Coronary artery (tissue), 2 donors: Measurements from ENCODE around the gene MEF2C.

ENCODE experiments used
- DNase-seq: peaks from one replicate; pipeline ENCODE4 v3.0.0-alpha.2; 2017; ENCODE audit warnings: low spot score
- H3K27ac ChIP-seq, 2 donors: fragments of 200-600 bp; sonication (generic); one replicate each; pipeline ENCODE4 v1.5.1; 2016 to 2019
- H3K4me3 ChIP-seq: fragments of 200-600 bp; sonication (generic); 2 replicates; pipeline ENCODE4 v1.5.1; 2016; ENCODE audit warnings: mild to moderate bottlenecking, moderate library complexity
- TF ChIP-seq, protein P1 (sequence below): fragments of 200-600 bp; sonication (generic); IDR thresholded peaks from one replicate; pipeline ENCODE4 v1.5.1; 2019; ENCODE audit warnings: antibody characterized with exemption

The MEF2C gene

GRCh38 chr5:88678770-88679381 lies 204.1 kb downstream of the MEF2C start:
- H3K4me3 ChIP-seq: peak overlapping the region; percentile 33
- no peak for DNase-seq
- TF ChIP-seq, protein P1, sequence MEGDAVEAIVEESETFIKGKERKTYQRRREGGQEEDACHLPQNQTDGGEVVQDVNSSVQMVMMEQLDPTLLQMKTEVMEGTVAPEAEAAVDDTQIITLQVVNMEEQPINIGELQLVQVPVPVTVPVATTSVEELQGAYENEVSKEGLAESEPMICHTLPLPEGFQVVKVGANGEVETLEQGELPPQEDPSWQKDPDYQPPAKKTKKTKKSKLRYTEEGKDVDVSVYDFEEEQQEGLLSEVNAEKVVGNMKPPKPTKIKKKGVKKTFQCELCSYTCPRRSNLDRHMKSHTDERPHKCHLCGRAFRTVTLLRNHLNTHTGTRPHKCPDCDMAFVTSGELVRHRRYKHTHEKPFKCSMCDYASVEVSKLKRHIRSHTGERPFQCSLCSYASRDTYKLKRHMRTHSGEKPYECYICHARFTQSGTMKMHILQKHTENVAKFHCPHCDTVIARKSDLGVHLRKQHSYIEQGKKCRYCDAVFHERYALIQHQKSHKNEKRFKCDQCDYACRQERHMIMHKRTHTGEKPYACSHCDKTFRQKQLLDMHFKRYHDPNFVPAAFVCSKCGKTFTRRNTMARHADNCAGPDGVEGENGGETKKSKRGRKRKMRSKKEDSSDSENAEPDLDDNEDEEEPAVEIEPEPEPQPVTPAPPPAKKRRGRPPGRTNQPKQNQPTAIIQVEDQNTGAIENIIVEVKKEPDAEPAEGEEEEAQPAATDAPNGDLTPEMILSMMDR: no peak
- no peak overlapping the region for H3K27ac ChIP-seq

- DNase-seq: no peak
- H3K4me3 ChIP-seq: peak overlapping the region; percentile 33
- TF ChIP-seq, protein P1: no peak
- no peak overlapping the region for H3K27ac ChIP-seq
Measured at GRCh38 chr5:88677943-88678769, 204.8 kb downstream of the MEF2C start.

GRCh38 chr5:88677376-88677895 lies 205.5 kb downstream of the MEF2C start:
- Histone ChIP-seq H3K4me3 (peak overlapping the region; percentile 33), H3K27ac (no peak overlapping the region)
- TF ChIP-seq, protein P1: no peak
- DNase-seq: no peak

DNA sequence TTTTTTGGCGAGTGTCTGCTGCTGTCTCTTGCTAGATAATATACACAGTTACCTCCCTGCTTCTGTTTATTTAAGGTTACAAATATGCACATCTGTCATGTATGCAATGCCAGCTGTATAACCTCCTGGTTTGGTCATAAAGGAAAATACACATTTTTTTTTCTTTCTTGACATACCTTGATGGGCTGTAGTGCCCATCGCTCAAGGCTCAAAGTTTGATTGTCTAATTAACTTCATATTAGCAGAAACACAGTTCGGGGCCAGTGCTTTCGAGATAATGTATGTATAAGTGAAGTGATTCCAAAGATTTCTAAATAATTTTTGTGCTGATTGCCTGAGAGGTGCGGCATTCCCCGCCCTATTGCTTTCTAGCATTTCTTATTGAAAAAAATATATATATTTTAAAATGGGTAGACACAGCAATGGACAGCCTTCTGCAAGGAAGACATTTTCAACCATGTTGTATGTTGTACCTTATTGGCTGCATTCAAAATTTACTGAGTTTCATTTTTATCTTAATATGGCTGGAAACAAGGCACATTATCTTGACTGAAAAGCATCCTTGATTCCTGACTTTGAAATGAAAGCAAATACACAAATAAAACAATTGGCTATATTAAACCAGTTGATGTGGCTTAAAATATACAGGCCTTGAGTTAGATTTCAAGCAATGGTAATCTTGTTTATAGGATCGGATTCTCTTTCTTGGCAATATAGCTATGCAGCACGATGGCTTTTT lies 206.2 kb downstream of the MEF2C start:
- no peak for DNase-seq
- no peak overlapping the region for H3K4me3 ChIP-seq

GRCh38 chr5:88675708-88676636 lies 207.0 kb downstream of the MEF2C start:
- no peak for DNase-seq
- Histone ChIP-seq H3K4me3 (peak overlapping the region; percentile 71), H3K27ac (no peak overlapping the region)
- TF ChIP-seq, protein P1: no peak

More for the DNA sequence above, 206.2 kb downstream of the MEF2C start:
- no peak overlapping the region for H3K27ac ChIP-seq
- TF ChIP-seq, protein P1: no peak

DNA sequence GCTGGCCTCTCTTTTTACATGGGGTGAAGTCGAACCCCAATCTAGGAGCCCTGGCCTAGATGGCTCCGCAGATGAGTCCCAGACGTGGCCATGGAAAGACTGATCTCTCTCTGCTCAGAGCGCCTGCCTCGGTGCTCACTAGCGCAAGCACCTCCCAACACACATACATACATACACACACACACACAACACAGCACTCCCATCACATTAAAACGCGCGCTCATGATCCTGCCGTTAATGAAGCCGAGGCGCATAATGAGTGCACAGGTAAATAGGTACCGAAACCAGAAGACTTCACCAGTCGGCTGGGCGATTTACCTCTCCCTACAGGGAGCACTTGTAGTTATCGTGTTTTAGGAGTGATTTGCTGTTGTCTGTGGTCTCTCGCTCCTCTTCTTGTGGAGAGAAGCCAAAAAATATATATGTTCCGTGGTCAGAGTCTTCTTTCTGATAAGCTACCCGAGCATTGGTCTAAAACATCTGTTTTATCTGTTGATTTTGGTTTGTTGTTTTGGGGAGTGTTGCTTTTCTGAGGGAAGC lies 207.7 kb downstream of the MEF2C start:
- H3K27ac ChIP-seq: peak overlapping the region in 1 of 2 donors; percentile 43
- H3K4me3 ChIP-seq: peak overlapping the region; percentile 71
- DNase-seq: no peak
- TF ChIP-seq, protein P1: no peak
